ENCODE data around the gene MTHFD2.

Gene MTHFD2

GRCh38 chr2:74253306-74253970 lies 55.0 kb downstream of the MTHFD2 start:
- no peak overlapping the region for H3K4me3 ChIP-seq (replicated peaks; ENCODE audit: low read depth, low read length)

GRCh38 chr2:74253971-74254310 lies 55.5 kb downstream of the MTHFD2 start:
- no peak for DNase-seq (ENCODE audit: extremely low read depth, insufficient read length)
- Histone ChIP-seq H3K4me3 (replicated peaks; ENCODE audit: low read depth, low read length) (no peak overlapping the region), H3K27me3 (replicated peaks; ENCODE audit: control insufficient read depth, insufficient read depth, low read length) (no peaks in the 10 kb centered on the region), H3K36me3 (ENCODE audit: control insufficient read depth, insufficient read depth, low read length) (no peaks in the 10 kb centered on the region)
- no peak for TF ChIP-seq CTCF (IDR thresholded peaks at IDR 0.05; ENCODE audit: insufficient read depth, low read length, poor library complexity, severe bottlenecking)

More at GRCh38 chr2:74253306-74253970, 55.0 kb downstream of the MTHFD2 start:
- DNase-seq (ENCODE audit: extremely low read depth, insufficient read length) = no peak
- H3K36me3 ChIP-seq (ENCODE audit: control insufficient read depth, insufficient read depth, low read length) = no peaks in the 10 kb centered on the region
- no peaks in the 10 kb centered on the region for H3K27me3 ChIP-seq (replicated peaks; ENCODE audit: control insufficient read depth, insufficient read depth, low read length)
- TF ChIP-seq CTCF (IDR thresholded peaks at IDR 0.05; ENCODE audit: insufficient read depth, low read length, poor library complexity, severe bottlenecking) = no peak

GRCh38 chr2:74255660-74256213 lies 57.3 kb downstream of the MTHFD2 start:
- no peaks in the 10 kb centered on the region for H3K36me3 ChIP-seq (ENCODE audit: control insufficient read depth, insufficient read depth, low read length)
- no peaks in the 10 kb centered on the region for H3K27me3 ChIP-seq (replicated peaks; ENCODE audit: control insufficient read depth, insufficient read depth, low read length)
- TF ChIP-seq CTCF (IDR thresholded peaks at IDR 0.05; ENCODE audit: insufficient read depth, low read length, poor library complexity, severe bottlenecking) = no peak
- no peak for DNase-seq (ENCODE audit: extremely low read depth, insufficient read length)
- H3K4me3 ChIP-seq (replicated peaks; ENCODE audit: low read depth, low read length) = no peak overlapping the region

GRCh38 chr2:74259191-74259590 lies 60.8 kb downstream of the MTHFD2 start:
- no peak for DNase-seq (ENCODE audit: extremely low read depth, insufficient read length)
- no peak for TF ChIP-seq CTCF (IDR thresholded peaks at IDR 0.05; ENCODE audit: insufficient read depth, low read length, poor library complexity, severe bottlenecking)
- H3K4me3 ChIP-seq (replicated peaks; ENCODE audit: low read depth, low read length) = no peak overlapping the region

GRCh38 chr2:74259733-74260132 lies 61.3 kb downstream of the MTHFD2 start:
- no peaks in the 10 kb centered on the region for H3K27me3 ChIP-seq (replicated peaks; ENCODE audit: control insufficient read depth, insufficient read depth, low read length)
- no peaks in the 10 kb centered on the region for H3K36me3 ChIP-seq (ENCODE audit: control insufficient read depth, insufficient read depth, low read length)
- TF ChIP-seq CTCF (IDR thresholded peaks at IDR 0.05; ENCODE audit: insufficient read depth, low read length, poor library complexity, severe bottlenecking) = no peak
- no peak for DNase-seq (ENCODE audit: extremely low read depth, insufficient read length)
- H3K4me3 ChIP-seq (replicated peaks; ENCODE audit: low read depth, low read length) = no peak overlapping the region

More at GRCh38 chr2:74259191-74259590, 60.8 kb downstream of the MTHFD2 start:
- Histone ChIP-seq H3K27me3 (replicated peaks; ENCODE audit: control insufficient read depth, insufficient read depth, low read length) (no peaks in the 10 kb centered on the region), H3K36me3 (ENCODE audit: control insufficient read depth, insufficient read depth, low read length) (no peaks in the 10 kb centered on the region)

Data from GM06990 (cell line).